Measurements from ENCODE around the gene METTL24.

METTL24 gene

DNA sequence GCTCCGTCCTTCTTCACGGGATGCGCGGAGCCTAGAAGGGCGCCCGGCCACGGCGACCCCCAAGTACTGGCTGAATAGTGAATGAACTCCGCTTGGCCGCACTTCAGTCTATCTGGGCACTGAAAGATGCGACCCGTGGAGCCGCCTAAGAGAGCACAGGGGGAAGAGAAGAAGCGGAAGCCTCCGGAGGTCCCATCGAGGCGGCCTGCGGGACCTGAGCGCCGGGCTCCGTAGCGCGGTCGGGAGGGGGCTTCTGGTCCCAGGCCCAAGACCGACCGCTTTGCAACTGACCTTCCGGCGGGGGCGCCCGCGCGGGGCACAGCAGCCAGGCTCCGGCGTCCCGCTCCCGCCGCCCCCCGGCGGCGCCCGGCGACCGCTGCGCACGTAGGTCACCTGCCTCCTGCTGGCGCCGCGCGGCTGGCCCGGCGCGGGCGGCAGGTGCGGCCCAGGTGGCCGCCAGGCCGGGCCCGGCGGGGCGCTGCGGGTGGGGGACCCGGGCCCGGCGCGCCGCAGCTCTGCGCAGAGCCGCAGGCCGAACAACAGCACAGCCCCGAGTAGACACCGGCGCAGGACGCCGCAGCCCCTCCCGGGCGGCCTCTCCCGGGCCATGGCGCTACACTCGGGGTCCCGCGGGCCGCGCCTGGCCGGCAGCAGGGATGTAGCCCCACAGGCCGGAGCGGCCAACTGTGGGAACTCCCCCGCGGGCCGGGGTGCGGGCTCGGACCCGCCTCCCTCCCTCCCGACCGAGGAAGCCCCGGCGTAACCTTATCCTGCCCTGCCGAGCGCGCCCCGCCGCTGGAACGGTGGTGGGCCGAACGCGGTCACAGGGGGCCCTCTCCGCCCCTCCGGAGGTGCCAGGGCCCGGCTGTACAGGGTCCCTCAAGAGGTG lies at the start of gene METTL24:
Gene METTL24 (minus strand): TSS at position 686 of the 889 bp plus-strand sequence. CDS start 77 bp downstream, at position 609.
- FAIRE-seq: no peak
- no peak for DNase-seq (ENCODE audit: low spot score)

- no peak for FAIRE-seq
- DNase-seq (ENCODE audit: low spot score): no peak
Observed at GRCh38 chr6:110404607-110405006, 46.5 kb upstream of the METTL24 start.

DNA sequence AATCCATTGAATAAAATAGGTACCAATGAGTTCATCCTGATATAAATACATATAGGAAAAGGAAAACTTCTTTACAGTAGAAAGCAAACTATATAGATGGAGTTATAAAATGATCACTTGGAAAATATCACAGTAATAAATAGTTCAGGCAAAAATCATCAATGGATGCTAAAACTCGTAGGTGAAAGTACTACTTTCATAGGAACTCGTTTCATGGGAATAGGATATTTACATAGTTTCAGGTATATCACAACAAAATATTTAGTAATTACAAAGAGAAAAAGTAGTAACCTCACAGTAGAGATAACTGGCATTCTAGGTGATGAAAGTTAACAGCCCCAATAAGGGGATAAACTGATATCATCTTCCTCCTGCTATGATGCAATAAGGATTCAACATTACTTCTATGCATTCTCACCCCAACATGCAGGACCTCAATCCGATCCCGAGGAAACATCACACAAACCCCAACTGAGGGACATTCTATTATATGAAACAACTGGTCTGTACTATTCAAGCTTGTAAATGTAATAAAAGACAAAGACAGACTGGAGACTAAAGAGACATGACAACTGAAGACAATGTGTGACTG lies 43.5 kb upstream of the METTL24 start:
- no peak for DNase-seq (ENCODE audit: low spot score)

DNA sequence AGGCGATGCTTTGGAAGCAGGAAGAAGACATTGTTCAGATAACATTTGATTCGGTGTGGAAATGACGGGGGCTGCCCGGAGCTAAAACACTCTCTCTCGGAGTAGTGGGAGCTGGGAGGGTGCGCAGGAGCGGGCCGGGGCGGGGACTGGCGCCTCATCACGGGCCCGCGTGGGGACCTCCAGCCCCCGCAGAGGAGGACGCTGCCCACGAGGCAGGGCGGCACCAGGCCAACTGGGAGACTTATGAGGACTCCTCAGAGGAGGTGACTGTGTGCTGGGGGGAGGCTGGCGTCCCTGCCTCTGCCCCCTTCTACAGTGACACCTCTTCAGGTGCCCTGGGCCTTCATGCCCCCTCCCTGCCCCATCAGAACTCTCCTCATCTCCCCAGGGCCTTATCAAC lies 42.1 kb upstream of the METTL24 start:
- FAIRE-seq (no peak), DNase-seq (ENCODE audit: low spot score) (no peak)

More for the DNA sequence above, 43.5 kb upstream of the METTL24 start:
- FAIRE-seq: no peak

DNA sequence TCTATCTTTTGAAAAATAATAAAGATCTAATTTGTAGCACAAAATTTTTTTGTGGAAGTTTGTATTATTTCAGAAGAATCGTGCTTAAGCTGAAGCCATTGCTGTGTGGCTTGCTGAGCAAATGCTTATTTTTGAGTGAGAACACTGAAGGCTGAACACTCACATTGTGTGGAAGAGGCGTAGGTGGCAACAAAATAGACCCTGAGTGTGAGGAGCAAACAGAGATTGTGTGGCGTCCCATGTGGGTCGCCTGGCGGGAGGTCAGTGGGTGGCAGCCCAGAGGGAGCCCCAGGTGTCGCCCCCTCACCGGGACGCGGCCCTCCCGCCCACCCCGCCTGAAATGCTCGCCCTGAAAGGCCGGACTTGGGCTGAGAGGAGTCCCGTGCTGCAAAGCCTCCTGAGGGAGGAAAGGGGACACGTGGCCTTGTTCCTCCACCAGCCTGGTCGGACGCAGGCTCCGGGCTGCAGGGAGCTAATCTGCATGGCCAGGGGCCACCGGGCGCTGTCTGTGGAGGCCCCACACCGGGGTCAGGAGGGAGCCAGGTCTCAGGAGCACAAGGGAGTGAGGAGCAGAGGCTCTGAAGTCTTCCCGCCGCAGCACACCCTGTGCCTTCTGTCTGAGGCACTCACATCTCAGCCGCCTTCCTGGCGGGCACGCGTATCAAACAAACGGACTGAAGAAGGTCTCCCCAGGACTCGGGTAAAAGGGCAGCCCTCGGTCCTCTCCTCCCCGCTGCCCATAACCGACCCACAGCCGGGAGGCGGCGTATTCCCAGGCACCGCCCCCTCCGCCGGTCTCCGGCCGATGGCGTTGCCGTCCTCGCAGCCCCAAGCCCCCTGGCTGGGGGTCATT lies 41.3 kb upstream of the METTL24 start:
- no peak for DNase-seq (ENCODE audit: low spot score)
- no peak for FAIRE-seq

DNA sequence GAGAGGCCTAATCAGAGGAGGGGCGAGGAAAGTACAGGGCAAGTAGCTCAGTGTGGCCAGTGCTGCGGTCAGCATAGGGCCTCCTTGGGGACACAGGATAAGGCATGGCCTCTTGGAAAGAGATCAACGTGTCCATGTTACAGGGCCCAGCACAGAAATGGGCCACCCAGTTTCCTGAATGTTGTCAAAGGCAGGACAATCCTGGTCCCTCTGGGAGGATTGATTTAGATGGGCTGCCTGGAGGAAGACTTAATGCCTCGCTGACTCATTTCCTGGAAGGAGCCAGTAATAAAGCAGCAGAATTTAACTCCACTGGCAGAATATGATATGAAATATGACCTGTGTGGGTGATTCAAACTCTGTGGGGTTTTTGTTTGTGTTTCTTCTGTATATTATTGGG lies 40.6 kb upstream of the METTL24 start:
- DNase-seq (ENCODE audit: low spot score) (no peak), FAIRE-seq (no peak)

- DNase-seq (ENCODE audit: low spot score) (no peak), FAIRE-seq (no peak)
Observed at GRCh38 chr6:110395221-110395620, 37.1 kb upstream of the METTL24 start.

DNA sequence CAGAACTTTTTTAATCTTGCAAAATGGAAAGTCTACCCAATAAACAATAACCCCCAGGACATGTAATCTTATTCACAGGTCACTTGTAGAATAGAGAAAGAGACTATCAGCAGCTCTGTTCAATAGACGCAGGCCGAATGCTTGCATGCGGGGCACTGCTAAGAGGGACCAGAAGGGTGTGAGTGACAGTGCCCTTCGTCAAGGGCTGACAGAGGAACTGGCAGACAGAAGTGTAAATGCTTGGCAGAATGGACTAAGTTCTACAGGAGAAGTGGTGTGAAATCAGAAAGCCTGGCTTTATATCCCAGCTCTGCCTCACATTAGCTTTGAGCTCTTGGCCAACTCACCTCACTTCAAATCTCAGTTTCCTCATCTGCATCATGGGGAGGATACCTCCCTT lies 36.3 kb upstream of the METTL24 start:
- FAIRE-seq (no peak), DNase-seq (ENCODE audit: low spot score) (no peak)

DNA sequence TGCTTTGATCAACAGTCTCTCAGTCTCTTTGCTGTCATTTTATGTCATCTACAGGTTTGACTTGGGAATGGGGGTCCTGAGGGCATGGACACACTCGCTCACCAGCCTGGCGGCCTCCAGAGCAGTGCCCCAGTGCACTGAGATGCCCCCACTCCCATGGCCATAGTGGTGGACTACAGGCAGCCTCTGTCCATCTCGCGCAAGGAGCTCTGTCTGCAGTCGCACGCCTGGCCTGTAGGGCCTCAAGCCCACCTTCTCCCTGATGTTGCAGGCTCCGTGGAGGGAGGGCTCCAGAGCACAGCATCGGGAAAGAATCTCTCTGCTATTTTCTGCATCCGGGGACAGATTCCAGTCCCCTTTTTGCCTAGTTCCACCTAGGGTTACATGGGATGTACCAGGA lies 34.6 kb upstream of the METTL24 start:
- FAIRE-seq (no peak), DNase-seq (ENCODE audit: low spot score) (no peak)

GRCh38 chr6:110390404-110390803 lies 32.3 kb upstream of the METTL24 start:
- FAIRE-seq (no peak), DNase-seq (ENCODE audit: low spot score) (no peak)

GRCh38 chr6:110389689-110390382 lies 31.7 kb upstream of the METTL24 start:
- no peak for FAIRE-seq
- DNase-seq (ENCODE audit: low spot score): no peak

- FAIRE-seq: no peak
- no peak for DNase-seq (ENCODE audit: low spot score)
Observed at GRCh38 chr6:110387986-110388385, 29.8 kb upstream of the METTL24 start.

- FAIRE-seq: no peak
Observed at GRCh38 chr6:110385458-110385863, 27.3 kb upstream of the METTL24 start.

DNA sequence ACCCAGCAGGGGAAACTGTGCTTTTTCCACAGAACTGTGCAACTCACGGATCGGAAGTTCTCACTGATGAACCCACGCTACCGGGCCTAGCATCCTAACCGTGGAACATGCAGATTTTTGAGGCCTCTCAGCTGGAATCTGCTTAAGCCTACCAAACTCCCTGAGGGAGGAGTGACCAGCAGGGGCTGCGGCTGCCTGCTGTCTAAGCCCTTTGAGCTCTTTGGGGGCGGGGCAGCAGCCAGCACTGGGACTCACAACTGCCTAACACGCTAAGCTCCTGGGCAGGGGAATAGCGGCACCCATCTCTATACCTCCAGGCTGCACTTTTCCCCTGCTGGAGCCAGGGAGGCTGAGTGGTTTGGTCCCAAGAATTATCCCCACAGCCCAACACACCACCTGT lies 20.4 kb upstream of the METTL24 start:
- FAIRE-seq (no peak), DNase-seq (ENCODE audit: low spot score) (no peak)

More at GRCh38 chr6:110385458-110385863, 27.3 kb upstream of the METTL24 start:
- DNase-seq (ENCODE audit: low spot score): no peak

- DNase-seq (ENCODE audit: low spot score): no peak
- no peak for FAIRE-seq
Observed at GRCh38 chr6:110369066-110369465, 10.9 kb upstream of the METTL24 start.

- FAIRE-seq: no peak
Observed at GRCh38 chr6:110368284-110368683, 10.1 kb upstream of the METTL24 start.

GRCh38 chr6:110367825-110368224 lies 9.7 kb upstream of the METTL24 start:
- FAIRE-seq (no peak), DNase-seq (ENCODE audit: low spot score) (no peak)

More at GRCh38 chr6:110368284-110368683, 10.1 kb upstream of the METTL24 start:
- no peak for DNase-seq (ENCODE audit: low spot score)

DNA sequence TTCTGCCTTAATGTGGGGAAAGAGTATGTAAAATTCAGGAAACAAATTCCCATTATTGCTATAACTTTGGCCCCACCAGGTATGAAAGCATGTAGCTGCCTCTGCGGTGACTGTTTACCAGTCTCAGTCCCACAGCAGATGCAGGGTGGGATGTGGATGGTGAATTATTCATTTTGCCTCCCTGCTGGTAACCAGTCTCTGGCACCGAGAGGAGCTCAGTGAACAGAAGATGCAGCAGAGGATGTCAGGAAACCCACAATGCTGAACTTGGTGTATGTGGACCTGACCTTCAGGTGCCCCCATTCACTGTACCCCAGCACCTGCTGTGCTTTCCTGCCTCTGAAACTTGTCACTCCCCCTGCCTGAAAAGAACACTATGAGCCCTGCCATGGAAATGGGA lies 8.8 kb upstream of the METTL24 start:
- FAIRE-seq (no peak), DNase-seq (ENCODE audit: low spot score) (no peak)

DNA sequence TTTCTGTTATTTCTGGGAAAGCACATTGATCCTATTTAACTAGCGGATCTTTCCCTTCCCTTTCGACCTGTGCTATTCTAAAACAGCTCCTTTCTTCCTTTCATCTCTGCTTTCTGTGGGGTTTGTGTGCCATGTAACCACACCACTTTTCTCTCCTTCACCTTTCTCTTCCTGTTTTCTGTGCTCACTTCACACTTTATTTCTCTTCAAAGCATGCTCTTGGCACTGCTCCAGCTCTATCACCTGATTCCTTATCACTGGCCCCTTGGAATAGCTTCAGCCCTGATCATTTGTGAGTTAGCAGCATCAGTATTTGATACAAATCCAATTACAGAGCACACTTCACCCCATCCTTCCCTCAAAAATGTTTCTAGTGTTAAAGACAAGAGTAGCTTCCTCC lies 8.1 kb upstream of the METTL24 start:
- DNase-seq (ENCODE audit: low spot score) (no peak), FAIRE-seq (no peak)

GRCh38 chr6:110364364-110365105 lies 6.4 kb upstream of the METTL24 start:
- FAIRE-seq: no peak

DNA sequence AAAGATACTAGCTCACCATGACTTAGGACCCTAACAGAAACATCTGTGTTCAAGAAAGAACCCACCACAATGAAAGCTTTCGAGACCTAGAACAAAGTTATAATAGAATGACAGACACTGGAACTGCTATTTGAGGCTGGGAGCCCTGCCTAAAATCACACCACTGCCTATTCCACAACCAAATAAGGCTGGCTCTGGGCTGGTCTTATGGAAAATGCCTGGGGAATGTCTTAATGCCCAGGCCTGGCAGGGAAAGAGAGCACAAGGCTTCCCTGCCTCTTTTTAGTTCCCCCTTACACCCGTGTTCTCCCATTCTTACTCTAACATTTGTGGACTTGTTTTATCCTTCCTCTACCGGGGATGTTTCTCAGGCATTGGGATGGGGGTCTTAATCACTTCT lies 5.6 kb upstream of the METTL24 start:
- FAIRE-seq (no peak), DNase-seq (ENCODE audit: low spot score) (no peak)

More at GRCh38 chr6:110364364-110365105, 6.4 kb upstream of the METTL24 start:
- no peak for DNase-seq (ENCODE audit: low spot score)

All from RCC 7860 (cell line).